GM13976 (cell line): ENCODE measurements around the gene DNHD1.
A peak's percentile ranks its signal among the peaks of the same experiment; 100 is the strongest.

ENCODE experiments used
- DNase-seq: peaks from one replicate; pipeline ENCODE4 v3.0.0; 2012; ENCODE audit warnings: low spot score
- CTCF ChIP-seq: IDR thresholded peaks from 2 replicates; pipeline ENCODE4 v1.5.1; 2012; ENCODE audit warnings: borderline replicate concordance, mild to moderate bottlenecking; ENCODE audit not compliant: insufficient read depth; ENCODE audit errors: extremely low read depth, missing control alignments, control extremely low read depth
- in situ Hi-C: fragments of 300-500 bp; cut with MboI; formaldehyde crosslinking; loops from one replicate; pipeline ENCODE4 v1.12.0; 2022; ENCODE audit warnings: low sequenced_read_pairs, mixed read lengths, inconsistent platforms; ENCODE audit not compliant: unreplicated experiment

DNHD1 gene

GRCh38 chr11:6481012-6481923 lies 15.8 kb upstream of the DNHD1 start, which contains the start of the genes ARFIP2 and TIMM10B:
Gene ARFIP2, minus strand, starts transcription at chr11:6481331. Its CDS starts 910 bp downstream, at chr11:6480421.
Gene TIMM10B, plus strand, starts transcription at chr11:6481501. Its CDS starts 16 bp downstream, at chr11:6481517.
- in situ Hi-C loops = no loop called here
- TF ChIP-seq CTCF = no peak
- DNase-seq = peak; percentile 100

- in situ Hi-C loops = no loop called here
- no peak for DNase-seq
- TF ChIP-seq CTCF = no peak
These were observed 15.2 kb upstream of the DNHD1 start for GRCh38 chr11:6481924-6482275.

- TF ChIP-seq CTCF = no peak
- in situ Hi-C loops = no loop called here
- DNase-seq = no peak
These were observed 14.6 kb upstream of the DNHD1 start for GRCh38 chr11:6482441-6482840.

- no peak for TF ChIP-seq CTCF
- no peak for DNase-seq
- in situ Hi-C loops = no loop called here
These were observed 14.1 kb upstream of the DNHD1 start for GRCh38 chr11:6483015-6483414.

GRCh38 chr11:6485661-6486060 lies 11.4 kb upstream of the DNHD1 start:
- TF ChIP-seq CTCF = no peak
- in situ Hi-C loops = no loop called here
- DNase-seq = no peak

GRCh38 chr11:6486256-6486655 lies 10.8 kb upstream of the DNHD1 start:
- in situ Hi-C loops = no loop called here
- TF ChIP-seq CTCF = no peak

GRCh38 chr11:6486938-6487337 lies 10.1 kb upstream of the DNHD1 start:
- in situ Hi-C loops = no loop called here
- no peak for DNase-seq
- TF ChIP-seq CTCF = no peak

More at GRCh38 chr11:6486256-6486655, 10.8 kb upstream of the DNHD1 start:
- DNase-seq = no peak
